GM21360 (cell line): Measurements from ENCODE around the gene CCDC106.

Source experiments
- ATAC-seq: cut with Tn5 transposase; IDR thresholded peaks from one replicate; pipeline ENCODE4 v1.9.1; 2021; ENCODE audit warnings: mild to moderate bottlenecking, moderate library complexity; ENCODE audit not compliant: unreplicated experiment

Gene CCDC106

GRCh38 chr19:55680339-55681130 lies 32.5 kb downstream of the CCDC106 start:
- ATAC-seq, result no peak

- no peak for ATAC-seq
Measured at GRCh38 chr19:55681131-55682092, 33.4 kb downstream of the CCDC106 start.

GRCh38 chr19:55683449-55684261 lies 35.6 kb downstream of the CCDC106 start:
- no peak for ATAC-seq

DNA sequence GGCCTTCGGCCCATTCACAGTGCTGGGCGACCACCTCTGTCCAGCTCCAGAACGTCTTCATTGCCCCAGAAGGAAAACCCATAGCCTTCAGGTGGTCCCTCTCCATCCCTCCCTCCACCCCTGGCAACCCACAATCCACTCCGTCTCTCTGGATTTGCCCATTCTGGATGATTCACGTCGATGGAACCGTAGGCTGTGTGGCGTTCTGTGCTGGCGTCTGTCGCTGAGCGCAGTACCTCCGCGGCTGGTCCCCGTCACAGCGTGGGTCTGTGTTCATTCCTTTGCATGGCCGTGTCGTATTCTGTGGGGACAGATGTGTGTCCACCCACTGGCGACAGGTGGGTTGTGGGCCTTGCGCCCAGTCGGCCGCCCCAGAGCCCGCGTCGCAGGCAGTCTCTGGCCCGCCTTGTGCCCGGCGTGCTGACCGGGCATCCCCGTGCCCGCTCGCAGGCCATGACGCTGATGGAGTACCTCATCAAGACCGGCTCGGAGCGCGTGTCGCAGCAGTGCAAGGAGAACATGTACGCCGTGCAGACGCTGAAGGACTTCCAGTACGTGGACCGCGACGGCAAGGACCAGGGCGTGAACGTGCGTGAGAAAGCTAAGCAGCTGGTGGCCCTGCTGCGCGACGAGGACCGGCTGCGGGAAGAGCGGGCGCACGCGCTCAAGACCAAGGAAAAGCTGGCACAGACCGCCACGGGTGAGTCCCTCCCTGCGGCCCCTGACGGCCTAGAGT lies 37.1 kb downstream of the CCDC106 start:
- ATAC-seq, result no peak

- no peak for ATAC-seq
Measured at GRCh38 chr19:55685776-55686175, 37.8 kb downstream of the CCDC106 start.

DNA sequence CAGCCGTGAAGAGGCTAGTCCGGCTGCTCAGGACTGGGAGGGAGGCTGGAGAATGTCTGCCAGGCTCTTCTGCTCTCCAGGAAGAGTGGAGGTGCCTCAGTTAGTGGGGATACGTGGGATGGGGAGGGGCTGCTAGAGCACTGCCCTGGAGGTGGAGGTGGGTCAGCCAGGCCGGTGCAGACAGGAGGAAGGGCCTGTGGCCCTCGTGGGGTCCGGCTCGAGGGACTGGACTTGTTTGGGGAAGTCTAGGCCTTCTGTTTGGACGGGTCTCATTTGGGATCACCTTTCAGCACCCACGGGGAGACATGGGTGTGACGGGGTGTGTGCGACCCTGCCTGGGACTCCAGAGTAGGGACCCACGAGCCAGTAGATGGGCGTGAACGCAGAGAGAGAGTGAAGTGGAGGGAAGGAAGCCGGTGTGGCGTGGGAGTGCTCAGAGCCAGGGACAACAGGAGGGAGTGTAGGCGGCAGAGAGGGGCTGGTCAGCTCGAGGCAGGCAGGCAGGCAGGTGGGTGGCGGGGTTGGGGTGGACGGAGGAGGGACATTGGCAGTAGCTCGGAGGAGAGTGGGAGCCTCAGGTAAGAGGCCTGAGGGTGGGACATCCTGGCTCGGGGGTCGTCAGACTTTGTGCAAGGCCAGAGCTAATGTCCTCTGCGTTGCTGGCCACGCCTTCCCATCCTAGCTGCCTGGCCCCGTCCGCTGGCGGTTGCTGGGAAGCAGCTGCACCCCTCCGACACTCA lies 38.5 kb downstream of the CCDC106 start:
- no peak for ATAC-seq

DNA sequence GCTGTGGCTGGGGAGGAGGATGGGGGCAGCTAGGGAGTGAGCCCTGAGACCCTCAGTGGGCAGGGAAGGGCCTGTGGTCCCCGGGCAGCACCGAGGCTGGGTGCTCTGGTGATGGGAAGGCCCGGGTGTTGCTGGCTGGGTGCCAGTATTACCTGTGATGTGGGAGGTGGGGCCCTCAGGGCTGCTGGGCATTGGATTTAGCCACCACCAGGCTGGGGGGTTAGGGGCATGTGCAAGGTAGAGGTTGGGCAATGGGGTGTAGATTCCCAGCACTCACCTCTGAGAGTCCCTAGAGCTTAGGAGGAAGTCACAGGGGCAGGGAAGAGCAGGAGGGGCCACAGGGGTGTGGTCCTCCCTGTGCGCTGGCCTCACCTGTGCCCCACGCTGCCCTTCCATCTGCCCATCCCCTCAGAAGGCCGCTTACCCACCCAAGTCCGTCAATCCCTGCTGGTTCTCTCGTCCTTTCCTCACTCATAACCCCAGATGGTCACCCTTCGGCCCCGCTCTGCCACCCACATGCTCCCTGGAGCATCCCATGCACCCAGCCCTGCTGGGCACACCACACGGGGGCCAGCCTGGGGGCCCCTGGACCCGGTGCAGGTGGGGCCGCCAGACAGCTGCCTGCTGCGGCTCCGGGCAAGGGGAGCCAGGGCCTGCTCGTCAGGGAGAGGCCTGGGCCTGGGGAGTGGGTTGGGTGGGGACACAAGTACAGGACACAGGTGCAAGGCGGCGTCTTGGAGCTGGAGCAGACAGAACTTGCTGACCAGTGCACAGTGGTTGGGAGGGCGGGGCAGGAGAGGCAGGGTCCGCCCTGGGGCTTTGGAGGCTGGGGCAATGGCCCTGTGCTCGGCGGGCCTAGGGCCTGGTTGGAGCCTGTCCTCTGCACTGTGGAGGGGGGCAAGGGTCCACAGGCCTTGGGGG lies 39.5 kb downstream of the CCDC106 start:
- ATAC-seq, result no peak

DNA sequence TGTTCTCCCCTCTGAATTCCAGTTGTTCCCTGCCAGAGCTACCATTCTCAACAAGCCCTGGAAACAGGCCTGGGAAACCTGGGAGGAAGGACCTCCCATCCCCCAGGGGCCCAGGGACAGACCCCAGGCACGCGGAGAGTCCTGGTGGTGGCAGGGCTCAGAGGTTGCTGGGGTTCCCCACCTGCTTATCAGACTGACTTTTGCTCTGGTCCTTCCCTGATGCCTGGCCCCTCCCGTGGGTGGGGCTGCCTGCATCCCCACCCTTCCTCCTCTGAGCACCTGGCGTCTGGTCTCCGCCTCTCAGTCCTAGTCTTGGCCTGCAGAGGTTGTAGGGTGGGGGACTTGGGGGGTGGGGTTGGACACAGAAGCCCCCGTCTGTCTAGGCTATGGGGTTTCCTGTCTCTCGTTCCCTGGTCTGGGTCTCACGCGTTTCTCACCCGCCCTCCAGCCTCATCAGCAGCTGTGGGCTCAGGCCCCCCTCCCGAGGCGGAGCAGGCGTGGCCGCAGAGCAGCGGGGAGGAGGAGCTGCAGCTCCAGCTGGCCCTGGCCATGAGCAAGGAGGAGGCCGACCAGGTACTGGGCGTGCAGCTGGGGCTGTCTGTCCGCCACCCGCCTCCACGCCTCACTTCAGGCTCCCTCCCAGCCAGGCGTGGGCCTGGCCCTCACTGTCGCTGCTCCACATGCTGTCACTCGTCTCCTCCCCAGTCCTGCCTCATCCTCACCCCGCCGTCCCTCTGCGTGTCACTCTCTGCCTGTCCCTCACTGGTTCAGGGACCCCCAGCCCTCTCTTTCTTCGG lies 40.6 kb downstream of the CCDC106 start:
- no peak for ATAC-seq

GRCh38 chr19:55689411-55690108 lies 41.5 kb downstream of the CCDC106 start:
- no peak for ATAC-seq

- no peak for ATAC-seq
Measured at GRCh38 chr19:55690109-55690768, 42.2 kb downstream of the CCDC106 start.

GRCh38 chr19:55690769-55691545 lies 42.9 kb downstream of the CCDC106 start:
- no peak for ATAC-seq

GRCh38 chr19:55691561-55692481 lies 43.8 kb downstream of the CCDC106 start:
- no peak for ATAC-seq

GRCh38 chr19:55692681-55693081 lies 44.7 kb downstream of the CCDC106 start:
- ATAC-seq, result no peak

DNA sequence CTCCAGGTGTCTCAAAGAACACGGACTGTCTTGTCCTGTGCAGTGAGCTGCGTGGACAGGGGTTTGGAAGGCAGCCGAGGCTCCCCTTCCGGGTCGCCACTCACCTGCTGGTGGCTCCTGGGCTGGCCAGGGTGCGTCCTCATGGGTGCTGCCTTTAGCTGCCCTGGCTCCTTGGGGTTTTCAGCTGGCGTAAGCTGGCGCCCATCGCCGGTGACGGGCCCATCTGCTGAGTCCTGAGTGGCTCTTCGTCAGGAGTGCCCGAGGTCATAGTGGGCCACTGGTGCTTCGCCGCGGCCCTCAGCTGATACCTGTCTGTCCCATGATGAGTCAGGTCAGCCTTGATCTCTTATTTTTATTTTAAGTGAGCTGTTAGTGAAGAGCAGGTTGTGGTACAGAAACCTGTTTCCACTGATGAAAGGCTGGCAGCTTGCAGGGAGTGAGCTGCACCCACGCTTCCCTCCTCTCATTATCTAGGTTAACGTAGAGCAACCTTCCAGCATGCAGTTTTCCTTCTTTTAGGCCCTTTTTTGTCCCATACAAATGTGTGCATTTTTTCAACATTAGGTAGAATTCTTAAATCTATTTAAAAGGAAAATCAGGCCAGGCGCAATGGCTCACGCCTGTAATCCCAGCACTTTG lies 45.4 kb downstream of the CCDC106 start:
- no peak for ATAC-seq
